GM12878 (cell line): ENCODE data around the gene DUSP8. TPM values are rescaled to one million over a fixed set of nuclear protein-coding genes. Genes with fewer than 3 reads are reported as not detected.

Experiments used
- ATAC-seq: fragments of 200-7000 bp; cut with Tn5 transposase; 3 replicates; pipeline ENCODE4 v1.9.1; 2020; ENCODE audit warnings: mild to moderate bottlenecking, moderate library complexity
- BruUV-seq: library from RNA; stranded (reverse); fragments of 400-500 nt; replicated peaks from 2 replicates; lab custom pipeline; 2021; lab: Mats Ljungman, UMichigan
- CTCF ChIA-PET: fragments of 300-600 bp; sonication (Branson Sonifier 250); formaldehyde crosslinking; extraction: SDS; loops from one replicate; lab custom pipeline; 2021; ENCODE audit warnings: inconsistent platforms; lab: Yijun Ruan, JAX
- POLR2A ChIA-PET: fragments of 350-600 bp; formaldehyde crosslinking; extraction: SDS; loops from one replicate; lab custom pipeline; 2021; ENCODE audit warnings: inconsistent platforms; lab: Charles Lee
- RAD21 ChIA-PET: fragments of 300-600 bp; sonication (Branson Sonifier 250); formaldehyde crosslinking; loops from one replicate; lab custom pipeline; 2023; ENCODE audit warnings: antibody characterized with exemption; ENCODE audit not compliant: unreplicated experiment; lab: Charles Lee
- SMC1A ChIA-PET: fragments of 300-600 bp; sonication (Branson Sonifier 250); formaldehyde crosslinking; loops from one replicate; lab custom pipeline; 2023; ENCODE audit not compliant: unreplicated experiment, uncharacterized antibody; lab: Charles Lee
- DNase-seq: peaks from one replicate; pipeline ENCODE4 v3.0.0-alpha.2; 2011; ENCODE audit warnings: low read depth, low spot score
- FAIRE-seq: peaks from 3 replicates; lab custom pipeline; 2011; peaks lifted over from hg19 to GRCh38; lab: Jason Lieb, UNC
- H2AFZ ChIP-seq: 2 replicates; pipeline ENCODE4 v1.6.0; 2011; ENCODE audit warnings: low read depth, low read length, control low read depth; ENCODE audit not compliant: control insufficient read depth
- H3K27ac ChIP-seq: 2 replicates; pipeline ENCODE4 v1.5.1; 2011; ENCODE audit warnings: control low read depth; ENCODE audit not compliant: control insufficient read depth, insufficient read depth
- H3K27me3 ChIP-seq, 2 experiments: replicated peaks in 1 of 2; 2 replicates each; pipeline versions ENCODE4 v1.6.0 to v1.6.1; 2011; ENCODE audit warnings: low read length in 1 of 2; ENCODE audit not compliant: control insufficient read depth in 2 of 2, insufficient read depth in 2 of 2
- H3K36me3 ChIP-seq, 2 experiments: 2 replicates each; pipeline ENCODE4 v1.5.1; 2011; ENCODE audit warnings: low read length in 1 of 2; ENCODE audit not compliant: control insufficient read depth in 2 of 2, insufficient read depth in 2 of 2
- H3K4me1 ChIP-seq: 2 replicates; pipeline ENCODE4 v1.6.1; 2011; ENCODE audit warnings: mild to moderate bottlenecking, low read length, moderate library complexity, mixed read lengths; ENCODE audit not compliant: control insufficient read depth, insufficient read depth
- H3K4me2 ChIP-seq: 2 replicates; pipeline ENCODE4 v1.6.0; 2011; ENCODE audit warnings: control low read depth; ENCODE audit not compliant: control insufficient read depth, insufficient read depth
- H3K4me3 ChIP-seq: fragments of 200-600 bp; sonication (generic); 2 replicates; pipeline ENCODE4 v1.5.1; 2016
- H3K79me2 ChIP-seq: 2 replicates; pipeline ENCODE4 v1.6.0; 2011; ENCODE audit warnings: low read length; ENCODE audit not compliant: control insufficient read depth, insufficient read depth
- H3K9ac ChIP-seq: 2 replicates; pipeline ENCODE4 v1.8.0; 2011; ENCODE audit warnings: low read length, control low read depth, mixed read lengths; ENCODE audit not compliant: control insufficient read depth, insufficient read depth
- H3K9me3 ChIP-seq: replicated peaks from 3 replicates; pipeline ENCODE4 v1.5.1; 2011; ENCODE audit warnings: mild to moderate bottlenecking, low read length; ENCODE audit not compliant: control insufficient read depth, insufficient read depth
- H4K20me1 ChIP-seq: 2 replicates; pipeline ENCODE4 v1.6.0; 2011; ENCODE audit not compliant: control insufficient read depth, insufficient read depth
- NR2F1 ChIP-seq: fragments of 450-650 bp; conservative IDR thresholded peaks from 2 replicates; pipeline ENCODE4 v1.6.1; 2017; ENCODE audit warnings: mild to moderate bottlenecking
- SIN3A ChIP-seq: IDR thresholded peaks from 2 replicates; pipeline ENCODE4 v1.6.1; 2012; ENCODE audit warnings: low read depth, low read length, improper control_type of control experiment
- YY1 ChIP-seq: IDR thresholded peaks from 2 replicates; pipeline ENCODE4 v1.6.1; 2011; ENCODE audit warnings: low read depth, mild to moderate bottlenecking, low read length
- WGBS: methylation state at CpG from one replicate; pipeline ENCODE4 v1.1.6; 2016; ENCODE audit warnings: low lambda C conversion rate; ENCODE audit not compliant: insufficient replicate concordance, insufficient coverage; ENCODE audit errors: missing lambda C conversion rate; 5-methylcytosine and 5-hydroxymethylcytosine counted together
- in situ Hi-C: fragments of 300-500 bp; cut with MboI; formaldehyde crosslinking; loops from 9 replicates; pipeline ENCODE4 v1.14.3; 2018; ENCODE audit warnings: mixed read lengths
- intact Hi-C: fragments of 100-400 bp; cut with micrococcal nuclease; formaldehyde crosslinking; loops from one replicate; pipeline ENCODE4 v1.14.2; 2022; ENCODE audit not compliant: unreplicated experiment
- polyA plus RNA-seq, 11 experiments: library from polyadenylated mRNA; depleted of rRNA in 4 of 11; unstranded in 6 of 11; stranded (reverse) in 5 of 11; fragments of >200 nt; fragmentation: Nextera tagmentation in 4 of 11; fragmentation: Illumina TruSeq in 1 of 11; extraction: Ambion mirVana in 4 of 11; extraction: Trizol in 1 of 11; gene quantifications; 1 replicate in 1 of 11; 2 replicates in 10 of 11; pipeline versions ENCODE4 v1.2.1 to v1.2.3, GENCODE V29; 2011 to 2016; ENCODE audit warnings: inconsistent platforms in 2 of 11, missing spikeins in 2 of 11, low read depth in 1 of 11
- total RNA-seq, 4 experiments: library from RNA; depleted of rRNA in 3 of 4; stranded (reverse); fragments of >200 nt in 3 of 4; fragmentation: Illumina TruSeq in 1 of 4; extraction: Trizol in 1 of 4; gene quantifications; 2 replicates each; pipeline versions ENCODE4 v1.2.1 to v1.2.3, GENCODE V29; 2013 to 2021
- TF ChIP-seq, protein P1 (sequence below): fragments of 450-650 bp; formaldehyde crosslinking; IDR thresholded peaks from 2 replicates; pipeline ENCODE4 v1.5.0; 2022; ENCODE audit warnings: mild to moderate bottlenecking, missing genetic modification characterization

The DUSP8 gene
- total and polyA plus RNA-seq, 10 of the 15 experiments (the other 5 are each of a cell fraction or from before 2014, with no cell fraction given) = 0.04 to 1.7 (median 0.26) TPM; not detected in 6

DNA sequence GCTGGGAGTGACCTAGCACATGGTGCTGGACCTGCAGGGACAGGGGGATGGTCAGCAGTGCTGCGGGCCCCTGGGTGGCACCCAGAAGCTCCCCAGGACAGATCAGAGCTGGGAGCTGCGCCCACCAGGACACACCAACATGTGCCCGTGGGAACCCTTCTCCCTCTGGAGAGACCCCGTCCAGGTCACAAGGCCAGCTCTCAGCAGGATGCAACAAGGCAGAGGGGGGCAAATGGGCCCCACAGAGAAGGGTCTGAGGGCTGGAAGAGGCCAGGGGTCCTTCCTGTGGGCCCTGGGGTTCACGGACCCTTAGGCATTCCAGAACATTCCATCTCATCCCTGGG, 6.2 kb downstream of the DUSP8 start:
- no peaks in the 10 kb centered on the region for H3K4me1 ChIP-seq
- DNase-seq = no peak
- 18% methylated on average over 5 of the region's 5 CpGs for WGBS
- no peak overlapping the region for H3K4me2 ChIP-seq
- no peak for TF ChIP-seq SIN3A
- no peak for TF ChIP-seq YY1
- TF ChIP-seq NR2F1 = no peak
- TF ChIP-seq, protein P1, sequence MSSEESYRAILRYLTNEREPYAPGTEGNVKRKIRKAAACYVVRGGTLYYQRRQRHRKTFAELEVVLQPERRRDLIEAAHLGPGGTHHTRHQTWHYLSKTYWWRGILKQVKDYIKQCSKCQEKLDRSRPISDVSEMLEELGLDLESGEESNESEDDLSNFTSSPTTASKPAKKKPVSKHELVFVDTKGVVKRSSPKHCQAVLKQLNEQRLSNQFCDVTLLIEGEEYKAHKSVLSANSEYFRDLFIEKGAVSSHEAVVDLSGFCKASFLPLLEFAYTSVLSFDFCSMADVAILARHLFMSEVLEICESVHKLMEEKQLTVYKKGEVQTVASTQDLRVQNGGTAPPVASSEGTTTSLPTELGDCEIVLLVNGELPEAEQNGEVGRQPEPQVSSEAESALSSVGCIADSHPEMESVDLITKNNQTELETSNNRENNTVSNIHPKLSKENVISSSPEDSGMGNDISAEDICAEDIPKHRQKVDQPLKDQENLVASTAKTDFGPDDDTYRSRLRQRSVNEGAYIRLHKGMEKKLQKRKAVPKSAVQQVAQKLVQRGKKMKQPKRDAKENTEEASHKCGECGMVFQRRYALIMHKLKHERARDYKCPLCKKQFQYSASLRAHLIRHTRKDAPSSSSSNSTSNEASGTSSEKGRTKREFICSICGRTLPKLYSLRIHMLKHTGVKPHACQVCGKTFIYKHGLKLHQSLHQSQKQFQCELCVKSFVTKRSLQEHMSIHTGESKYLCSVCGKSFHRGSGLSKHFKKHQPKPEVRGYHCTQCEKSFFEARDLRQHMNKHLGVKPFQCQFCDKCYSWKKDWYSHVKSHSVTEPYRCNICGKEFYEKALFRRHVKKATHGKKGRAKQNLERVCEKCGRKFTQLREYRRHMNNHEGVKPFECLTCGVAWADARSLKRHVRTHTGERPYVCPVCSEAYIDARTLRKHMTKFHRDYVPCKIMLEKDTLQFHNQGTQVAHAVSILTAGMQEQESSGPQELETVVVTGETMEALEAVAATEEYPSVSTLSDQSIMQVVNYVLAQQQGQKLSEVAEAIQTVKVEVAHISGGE (CRISPR knock-in tag) = no peak
- TF ChIP-seq, all 136 proteins: peak for 0
- BruUV-seq = no TSS peak
- Histone ChIP-seq H4K20me1 (no peaks in the 10 kb centered on the region), H3K36me3 (no peaks in the 10 kb centered on the region), H3K9ac (no peak overlapping the region), H3K4me3 (no peak overlapping the region), H3K27me3 (peaks cover 0 to 3% of the 10 kb centered on the region in 2 experiments; a peak in 3 of 4 replicates), H3K9me3 (no peaks in the 10 kb centered on the region), H3K27ac (no peak overlapping the region), H2AFZ (no peak overlapping the region), H3K79me2 (no peaks in the 10 kb centered on the region)
- CTCF ChIA-PET = interaction anchor here (1.8 kb wide), 1 partner anchor 9 kb away, joined by 12 read pairs; no protein-coding TSS in a partner anchor
- intact Hi-C loops = no loop called here
- no peak for FAIRE-seq
- no peak for ATAC-seq
- POLR2A ChIA-PET = no interaction called here
- SMC1A ChIA-PET = no interaction called here
- RAD21 ChIA-PET = interaction anchor here (1.7 kb wide), 1 partner anchor 9 kb away, joined by 5 read pairs; no protein-coding TSS in a partner anchor
- in situ Hi-C loops = no loop called here
